MM.1S (cell line): ENCODE results near the gene UBQLN1.

Experiments
- DNase-seq: peaks from one replicate; pipeline ENCODE4 v3.0.0-alpha.2; 2015
- H2AFZ ChIP-seq: fragments of 300-600 bp; sonication (generic); 2 replicates; pipeline ENCODE4 v1.6.0; 2016; ENCODE audit warnings: antibody characterized with exemption, low read length
- H3F3A ChIP-seq: fragments of 300-600 bp; sonication (generic); 2 replicates; pipeline ENCODE4 v1.6.1; 2016; ENCODE audit warnings: mild to moderate bottlenecking, antibody characterized with exemption, low read length, moderate library complexity, mixed read lengths; ENCODE audit not compliant: insufficient read depth
- H3K27ac ChIP-seq: fragments of 300-600 bp; sonication (generic); 2 replicates; pipeline ENCODE4 v1.5.1; 2016; ENCODE audit warnings: mild to moderate bottlenecking, low read length
- H3K27me3 ChIP-seq: fragments of 300-600 bp; sonication (generic); replicated peaks from 2 replicates; pipeline ENCODE4 v1.6.0; 2016; ENCODE audit warnings: low read length; ENCODE audit not compliant: insufficient read depth
- H3K36me3 ChIP-seq: fragments of 300-600 bp; sonication (generic); replicated peaks from 2 replicates; pipeline ENCODE4 v1.6.1; 2016; ENCODE audit warnings: mild to moderate bottlenecking, low read length, mixed read lengths; ENCODE audit not compliant: insufficient read depth
- H3K4me1 ChIP-seq: fragments of 300-600 bp; sonication (generic); 2 replicates; pipeline ENCODE4 v1.6.1; 2016; ENCODE audit warnings: low read length, mixed read lengths
- H3K4me2 ChIP-seq: fragments of 300-600 bp; sonication (generic); 2 replicates; pipeline ENCODE4 v1.6.0; 2016; ENCODE audit warnings: low read depth, low read length
- H3K4me3 ChIP-seq: fragments of 300-600 bp; sonication (generic); 2 replicates; pipeline ENCODE4 v1.5.1; 2016; ENCODE audit warnings: low read length, mixed read lengths
- H3K79me2 ChIP-seq: fragments of 300-600 bp; sonication (generic); 2 replicates; pipeline ENCODE4 v1.6.1; 2016; ENCODE audit warnings: mixed run types, low read length, mixed read lengths
- H3K9ac ChIP-seq: fragments of 300-600 bp; sonication (generic); 2 replicates; pipeline ENCODE4 v1.6.1; 2016; ENCODE audit warnings: low read length, mixed read lengths
- H3K9me2 ChIP-seq: fragments of 300-600 bp; sonication (generic); replicated peaks from 2 replicates; pipeline ENCODE4 v1.6.1; 2016; ENCODE audit warnings: mild to moderate bottlenecking, low read length, mixed read lengths; ENCODE audit not compliant: insufficient read depth
- H3K9me3 ChIP-seq: fragments of 300-600 bp; sonication (generic); replicated peaks from 2 replicates; pipeline ENCODE4 v1.6.1; 2016; ENCODE audit warnings: mild to moderate bottlenecking, low read length, mixed read lengths; ENCODE audit not compliant: insufficient read depth
- H4K20me1 ChIP-seq: fragments of 300-600 bp; sonication (generic); 2 replicates; pipeline ENCODE4 v1.6.1; 2016; ENCODE audit warnings: mild to moderate bottlenecking, low read length, moderate library complexity, mixed read lengths; ENCODE audit not compliant: insufficient read depth
- CTCF ChIP-seq: fragments of 300-600 bp; sonication (generic); IDR thresholded peaks from 2 replicates; pipeline ENCODE4 v1.5.1; 2016; ENCODE audit warnings: antibody characterized with exemption, low read length, mixed read lengths
- EZH2 ChIP-seq: fragments of 300-600 bp; sonication (generic); optimal IDR thresholded peaks from 2 replicates; pipeline ENCODE3; 2017; ENCODE audit warnings: low read depth, mild to moderate bottlenecking, antibody characterized with exemption, low read length, mixed read lengths
- EZH2phosphoT487 ChIP-seq: fragments of 300-600 bp; sonication (generic); IDR thresholded peaks from 2 replicates; pipeline ENCODE4 v1.6.1; 2018; ENCODE audit warnings: antibody characterized with exemption, low read length

UBQLN1 gene

GRCh38 chr9:83656032-83656680, 51.6 kb downstream of the UBQLN1 start:
- DNase-seq, result no peak
- no peak overlapping the region for H3K9ac ChIP-seq
- TF ChIP-seq CTCF (no peak), EZH2 (no peak), EZH2phosphoT487 (no peak)
- no peak overlapping the region for H3K4me2 ChIP-seq
- no peaks in the 10 kb centered on the region for H3F3A ChIP-seq
- H2AFZ ChIP-seq, result no peak overlapping the region
- H3K4me3 ChIP-seq, result no peak overlapping the region
- no peaks in the 10 kb centered on the region for H3K27me3 ChIP-seq
- H3K79me2 ChIP-seq, result peaks cover 8% of the 10 kb centered on the region
- H3K27ac ChIP-seq, result no peak overlapping the region
- H3K4me1 ChIP-seq, result no peaks in the 10 kb centered on the region
- H3K9me3 ChIP-seq, result no peaks in the 10 kb centered on the region
- no peaks in the 10 kb centered on the region for H3K9me2 ChIP-seq
- peaks cover 4% of the 10 kb centered on the region; the same call in 1 of the 2 replicates for H3K36me3 ChIP-seq
- H4K20me1 ChIP-seq, result no peaks in the 10 kb centered on the region

GRCh38 chr9:83655433-83655832, 52.3 kb downstream of the UBQLN1 start:
- Histone ChIP-seq H3K36me3 (peaks cover 2% of the 10 kb centered on the region; the same call in 1 of the 2 replicates), H3K4me2 (no peak overlapping the region), H3K27me3 (no peaks in the 10 kb centered on the region), H4K20me1 (no peaks in the 10 kb centered on the region), H3K79me2 (peaks cover 3% of the 10 kb centered on the region; the same call in 1 of the 2 replicates), H3F3A (no peaks in the 10 kb centered on the region), H2AFZ (no peak overlapping the region), H3K4me1 (no peaks in the 10 kb centered on the region), H3K9ac (no peak overlapping the region), H3K9me3 (no peaks in the 10 kb centered on the region), H3K9me2 (no peaks in the 10 kb centered on the region), H3K4me3 (no peak overlapping the region), H3K27ac (no peak overlapping the region)
- no peak for TF ChIP-seq CTCF
- no peak for TF ChIP-seq EZH2
- no peak for TF ChIP-seq EZH2phosphoT487
- DNase-seq, result no peak

- Histone ChIP-seq H3K4me2 (no peak overlapping the region), H3K36me3 (0 out of 2 replicates have a peak, but pooled peaks cover 2% of the 10 kb centered on the region), H2AFZ (no peak overlapping the region), H3K4me1 (no peaks in the 10 kb centered on the region), H3K9me2 (no peaks in the 10 kb centered on the region), H3K9me3 (no peaks in the 10 kb centered on the region), H4K20me1 (no peaks in the 10 kb centered on the region), H3K27me3 (no peaks in the 10 kb centered on the region), H3K27ac (no peak overlapping the region), H3K4me3 (no peak overlapping the region), H3F3A (no peaks in the 10 kb centered on the region), H3K9ac (no peak overlapping the region), H3K79me2 (no peaks in the 10 kb centered on the region)
- TF ChIP-seq CTCF (no peak), EZH2 (no peak), EZH2phosphoT487 (no peak)
- DNase-seq, result no peak
Observed at GRCh38 chr9:83652433-83652832, 55.3 kb downstream of the UBQLN1 start.
